Cardiac fibroblast (primary cell): ENCODE results near the gene DENND4A.
"Not testable (repeated sequence)": the region's sequence is repeated elsewhere in the genome, so short reads cannot be mapped to it uniquely, and the experiment has no call there.

Experiments used
- DNase-seq, 2 donors: peaks; one replicate each; pipeline versions ENCODE4 v3.0.0 to v3.0.0-alpha.2; 2010; ENCODE audit warnings: low read depth in 2 of 2
- H3K4me3 ChIP-seq, 2 donors: replicated peaks in 1 of 2; 1 replicate in 1 of 2; 2 replicates in 1 of 2; pipeline ENCODE4 v1.5.1; 2011; ENCODE audit warnings: low read depth in 2 of 2, low read length in 2 of 2, mild to moderate bottlenecking in 2 of 2, moderate library complexity in 1 of 2
- CTCF ChIP-seq: IDR thresholded peaks from one replicate; pipeline ENCODE4 v1.5.1; 2011; ENCODE audit warnings: low read depth, mild to moderate bottlenecking, low read length, inconsistent platforms

The DENND4A gene

DNA sequence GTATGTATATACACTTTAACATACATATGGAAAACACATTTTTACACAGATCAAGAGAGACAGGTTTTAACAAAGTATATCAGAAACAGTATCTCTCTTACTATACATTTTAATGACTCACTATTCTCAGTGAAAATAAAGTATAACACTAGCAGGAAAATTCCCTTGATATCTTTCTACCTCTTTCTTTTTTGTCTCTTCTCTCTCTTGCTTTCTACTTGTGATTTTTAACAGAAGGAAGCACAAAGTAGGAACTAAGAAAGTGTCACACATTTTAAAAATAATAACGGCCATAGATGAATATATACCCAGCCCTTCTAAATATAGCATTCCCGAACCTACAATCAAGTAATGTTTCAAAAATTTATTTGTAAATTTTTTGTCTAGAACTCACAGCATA lies 4.8 kb downstream of the DENND4A start:
- no peak overlapping the region for H3K4me3 ChIP-seq
- no peak for DNase-seq
- no peak for TF ChIP-seq CTCF

GRCh38 chr15:65785151-65785550 lies 6.9 kb downstream of the DENND4A start:
- no peak for TF ChIP-seq CTCF
- no peak overlapping the region for H3K4me3 ChIP-seq
- DNase-seq = no peak

GRCh38 chr15:65783872-65784271 lies 8.2 kb downstream of the DENND4A start:
- H3K4me3 ChIP-seq = no peak overlapping the region
- no peak for DNase-seq
- no peak for TF ChIP-seq CTCF

DNA sequence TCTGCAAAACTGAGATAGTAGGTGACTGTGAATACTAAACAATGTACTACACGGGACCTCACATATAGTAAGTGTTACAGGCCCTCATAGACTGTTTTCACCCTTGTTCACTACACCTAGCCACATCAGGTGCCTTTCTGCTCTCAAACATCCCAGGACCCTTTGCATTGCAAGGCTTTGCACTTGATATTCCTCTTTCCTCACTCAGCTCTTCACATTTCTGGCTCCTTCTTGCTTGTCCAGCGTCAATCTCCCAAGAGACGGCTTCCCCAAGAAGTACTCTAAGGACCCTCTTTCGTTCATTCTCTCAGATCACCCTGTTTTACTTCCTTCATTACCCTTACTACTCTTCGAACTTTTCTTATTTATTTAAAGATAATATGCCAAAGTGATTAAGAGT lies 10.0 kb downstream of the DENND4A start:
- TF ChIP-seq CTCF = no peak
- DNase-seq = no peak
- no peak overlapping the region for H3K4me3 ChIP-seq

DNA sequence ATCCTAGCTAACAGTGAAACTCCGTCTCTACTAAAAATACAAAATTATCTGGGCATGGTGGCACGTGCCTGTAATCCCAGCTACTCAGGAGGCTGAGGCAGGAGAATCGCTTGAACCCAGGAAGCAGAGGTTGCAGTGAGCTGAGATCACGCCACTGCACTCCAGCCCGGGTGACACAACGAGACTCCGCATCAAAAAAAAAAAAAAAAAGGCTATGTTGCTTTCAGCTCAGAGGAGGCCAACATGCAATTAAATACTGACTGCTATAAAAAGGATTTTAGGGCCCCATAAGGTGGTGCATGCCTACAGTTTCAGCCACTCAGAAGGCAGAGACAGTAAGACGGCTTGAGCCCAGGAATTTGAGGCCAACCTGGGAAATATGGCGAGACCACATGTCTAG lies 13.4 kb downstream of the DENND4A start:
- DNase-seq, H3K4me3 ChIP-seq: not testable (repeated sequence)

DNA sequence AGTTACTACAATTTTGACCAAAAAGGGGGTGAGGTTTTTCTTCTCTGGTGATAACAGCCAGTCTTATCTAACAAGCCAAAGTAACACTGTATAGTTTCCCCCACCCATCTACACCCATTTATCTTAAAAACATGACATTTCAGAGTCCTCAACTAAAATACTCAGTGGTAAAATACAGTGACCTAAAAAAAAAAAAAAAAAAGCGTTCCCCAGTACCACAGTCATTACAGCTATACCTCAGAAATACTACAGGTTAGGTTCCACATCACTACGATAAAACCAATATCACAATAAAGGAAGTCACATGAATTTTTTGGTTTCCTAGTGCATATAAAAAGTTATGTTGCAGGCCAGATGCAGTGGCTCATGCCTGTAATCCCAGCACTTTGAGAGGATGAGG lies 13.8 kb downstream of the DENND4A start:
- no peak for TF ChIP-seq CTCF
- H3K4me3 ChIP-seq = no peak overlapping the region
- no peak for DNase-seq

DNA sequence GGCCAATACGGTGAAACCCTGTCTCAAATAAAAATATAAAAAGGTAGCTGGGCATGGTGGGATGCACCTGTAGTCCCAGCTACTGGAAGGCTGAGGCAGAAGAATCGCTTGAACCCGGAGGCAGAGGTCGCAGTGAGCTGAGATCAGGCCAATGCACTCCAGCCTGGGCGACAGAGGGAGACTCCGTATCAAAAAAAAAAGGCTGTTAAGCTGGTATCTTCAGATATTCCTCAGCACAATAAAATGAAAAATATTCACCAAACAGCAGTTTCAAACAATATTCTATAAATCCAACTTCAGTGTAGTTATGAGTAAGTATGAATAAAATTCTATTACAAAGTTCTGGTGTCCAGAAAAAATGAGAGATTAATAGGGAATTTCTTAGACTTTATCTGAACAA lies 14.2 kb downstream of the DENND4A start:
- no peak for TF ChIP-seq CTCF
- DNase-seq = no peak
- H3K4me3 ChIP-seq = no peak overlapping the region
